ENCODE data around the gene UNC13D.

UNC13D gene

GRCh38 chr17:75834928-75835653 lies 9.1 kb downstream of the UNC13D start:
- H3K36me3 ChIP-seq (replicated peaks; ENCODE audit: insufficient read depth, low read length): no peaks in the 10 kb centered on the region
- H2AFZ ChIP-seq (ENCODE audit: low read length): no peak overlapping the region
- no peaks in the 10 kb centered on the region for H3K9me2 ChIP-seq (replicated peaks; ENCODE audit: insufficient read depth, low read length)
- no peak overlapping the region for H3K4me2 ChIP-seq (ENCODE audit: low read depth, low read length)
- no peaks in the 10 kb centered on the region for H3K9me3 ChIP-seq (replicated peaks; ENCODE audit: insufficient read depth, low read length)
- no peak overlapping the region for H3K4me3 ChIP-seq (ENCODE audit: low read length)
- no peaks in the 10 kb centered on the region for H3F3A ChIP-seq (ENCODE audit: insufficient read depth, low read length)
- no peaks in the 10 kb centered on the region for H4K20me1 ChIP-seq (ENCODE audit: insufficient read depth, low read length)
- H3K27me3 ChIP-seq (replicated peaks; ENCODE audit: insufficient read depth, low read length): no peaks in the 10 kb centered on the region
- no peaks in the 10 kb centered on the region for H3K79me2 ChIP-seq (ENCODE audit: low read length)
- H3K4me1 ChIP-seq (ENCODE audit: low read length): no peaks in the 10 kb centered on the region
- H3K27ac ChIP-seq (ENCODE audit: low read length): no peak overlapping the region
- TF ChIP-seq EZH2phosphoT487 (IDR thresholded peaks at IDR 0.05; ENCODE audit: low read length) (no peak), EZH2 (optimal IDR thresholded peaks at IDR 0.05; ENCODE audit: low read depth, low read length) (no peak), CTCF (IDR thresholded peaks at IDR 0.05; ENCODE audit: low read length) (no peak)
- no peak overlapping the region for H3K9ac ChIP-seq (ENCODE audit: low read length)
- no peak for DNase-seq

- Histone ChIP-seq H3K4me1 (ENCODE audit: low read length) (no peaks in the 10 kb centered on the region), H3K9ac (ENCODE audit: low read length) (no peak overlapping the region), H4K20me1 (ENCODE audit: insufficient read depth, low read length) (no peaks in the 10 kb centered on the region), H3K4me2 (ENCODE audit: low read depth, low read length) (no peak overlapping the region), H3F3A (ENCODE audit: insufficient read depth, low read length) (no peaks in the 10 kb centered on the region), H3K27ac (ENCODE audit: low read length) (no peak overlapping the region), H3K4me3 (ENCODE audit: low read length) (no peak overlapping the region), H3K36me3 (replicated peaks; ENCODE audit: insufficient read depth, low read length) (no peaks in the 10 kb centered on the region), H2AFZ (ENCODE audit: low read length) (no peak overlapping the region), H3K9me2 (replicated peaks; ENCODE audit: insufficient read depth, low read length) (no peaks in the 10 kb centered on the region), H3K27me3 (replicated peaks; ENCODE audit: insufficient read depth, low read length) (no peaks in the 10 kb centered on the region), H3K9me3 (replicated peaks; ENCODE audit: insufficient read depth, low read length) (no peaks in the 10 kb centered on the region), H3K79me2 (ENCODE audit: low read length) (no peaks in the 10 kb centered on the region)
- no peak for TF ChIP-seq CTCF (IDR thresholded peaks at IDR 0.05; ENCODE audit: low read length)
- no peak for TF ChIP-seq EZH2phosphoT487 (IDR thresholded peaks at IDR 0.05; ENCODE audit: low read length)
- no peak for DNase-seq
Observed at GRCh38 chr17:75834279-75834920, 9.8 kb downstream of the UNC13D start.

GRCh38 chr17:75832652-75833400 lies 11.4 kb downstream of the UNC13D start:
- no peaks in the 10 kb centered on the region for H3K27me3 ChIP-seq (replicated peaks; ENCODE audit: insufficient read depth, low read length)

More at GRCh38 chr17:75832652-75833400, 11.4 kb downstream of the UNC13D start:
- Histone ChIP-seq H3K27ac (ENCODE audit: low read length) (no peak overlapping the region), H3K4me3 (ENCODE audit: low read length) (no peak overlapping the region), H3K9ac (ENCODE audit: low read length) (no peak overlapping the region), H3K79me2 (ENCODE audit: low read length) (no peaks in the 10 kb centered on the region), H3K36me3 (replicated peaks; ENCODE audit: insufficient read depth, low read length) (no peaks in the 10 kb centered on the region), H3F3A (ENCODE audit: insufficient read depth, low read length) (no peaks in the 10 kb centered on the region), H4K20me1 (ENCODE audit: insufficient read depth, low read length) (no peaks in the 10 kb centered on the region), H3K9me3 (replicated peaks; ENCODE audit: insufficient read depth, low read length) (no peaks in the 10 kb centered on the region), H3K4me1 (ENCODE audit: low read length) (no peaks in the 10 kb centered on the region), H2AFZ (ENCODE audit: low read length) (no peak overlapping the region), H3K4me2 (ENCODE audit: low read depth, low read length) (no peak overlapping the region), H3K9me2 (replicated peaks; ENCODE audit: insufficient read depth, low read length) (no peaks in the 10 kb centered on the region)
- no peak for DNase-seq
- no peak for TF ChIP-seq EZH2phosphoT487 (IDR thresholded peaks at IDR 0.05; ENCODE audit: low read length)
- no peak for TF ChIP-seq EZH2 (optimal IDR thresholded peaks at IDR 0.05; ENCODE audit: low read depth, low read length)

Data from MM.1S (cell line).